K562 (cell line): ENCODE measurements around the gene IFI6. TPM values are rescaled to one million over a fixed set of nuclear protein-coding genes. Genes with fewer than 3 reads are reported as not detected.
A peak's percentile ranks its signal among the peaks of the same experiment; 100 is the strongest.

Source experiments
- ARID2 ChIP-seq: fragments of 450-650 bp; IDR thresholded peaks from 2 replicates; pipeline ENCODE4 v1.6.1; 2017; ENCODE audit warnings: antibody characterized with exemption, mild to moderate bottlenecking
- CREBBP ChIP-seq: IDR thresholded peaks from one replicate; pipeline ENCODE4 v1.6.1; 2012; ENCODE audit warnings: low read depth, mild to moderate bottlenecking, control low read depth, inconsistent platforms, low read length
- CTCF ChIP-seq, 3 experiments: IDR thresholded peaks in 2 of 3; conservative IDR thresholded peaks in 1 of 3; 2 replicates each; pipeline ENCODE4 v1.5.1; 2011 to 2012; ENCODE audit warnings: low read length in 3 of 3, mild to moderate bottlenecking in 3 of 3, control low read depth in 2 of 3, improper control_type of control experiment in 1 of 3, inconsistent platforms in 1 of 3, low read depth in 1 of 3, mixed read lengths in 1 of 3, moderate library complexity in 1 of 3; ENCODE audit not compliant: insufficient read depth in 2 of 3
- DACH1 ChIP-seq: fragments of 450-650 bp; IDR thresholded peaks from 2 replicates; pipeline ENCODE4 v1.6.1; 2018; ENCODE audit not compliant: partially characterized antibody
- MEIS2 ChIP-seq: fragments of 450-650 bp; IDR thresholded peaks from 2 replicates; pipeline ENCODE4 v1.6.1; 2014; ENCODE audit warnings: mild to moderate bottlenecking; ENCODE audit not compliant: partially characterized antibody
- MTA3 ChIP-seq: fragments of 450-650 bp; formaldehyde crosslinking; IDR thresholded peaks from 2 replicates; pipeline ENCODE4 v1.6.1; 2017; ENCODE audit warnings: mild to moderate bottlenecking, borderline replicate concordance
- RAD21 ChIP-seq, 2 experiments: fragments of 250-450 bp in 1 of 2; fragments of 450-650 bp in 1 of 2; sonication (Bioruptor Pico) in 1 of 2; formaldehyde crosslinking in 1 of 2; IDR thresholded peaks in 1 of 2; conservative IDR thresholded peaks in 1 of 2; 2 replicates each; pipeline versions ENCODE4 v1.4.0 to v1.8.0; 2020 to 2022; ENCODE audit warnings: mild to moderate bottlenecking in 2 of 2, moderate library complexity in 1 of 2
- SNRNP70 ChIP-seq: fragments of 200-400 bp; formaldehyde crosslinking; optimal IDR thresholded peaks from 2 replicates; pipeline ENCODE3; 2017; ENCODE audit warnings: low read depth, low read length
- TEAD2 ChIP-seq: fragments of 450-650 bp; IDR thresholded peaks from 2 replicates; pipeline ENCODE4 v1.6.1; 2016; ENCODE audit warnings: missing genetic modification characterization, control low read depth, missing compliant biosample characterization
- ZBTB11 ChIP-seq, 3 experiments: fragments of 200-800 bp in 1 of 3; fragments of 250-450 bp in 1 of 3; fragments of 450-650 bp in 1 of 3; sonication (Bioruptor Pico) in 1 of 3; sonication (Bioruptor generic) in 1 of 3; formaldehyde crosslinking in 1 of 3; IDR thresholded peaks; 2 replicates each; pipeline versions ENCODE4 v1.6.1 to v1.8.0; 2016 to 2022; ENCODE audit warnings: mild to moderate bottlenecking in 2 of 3, missing genetic modification characterization in 2 of 3, missing compliant biosample characterization in 1 of 3, moderate library complexity in 1 of 3
- ZBTB17 ChIP-seq: fragments of 450-650 bp; formaldehyde crosslinking; IDR thresholded peaks from 2 replicates; pipeline ENCODE4 v1.4.0; 2020; ENCODE audit warnings: mild to moderate bottlenecking
- ZFP36 ChIP-seq: fragments of 150-350 bp; IDR thresholded peaks from 2 replicates; pipeline ENCODE4 v1.6.1; 2018; ENCODE audit warnings: low read length, low read depth; ENCODE audit not compliant: partially characterized antibody
- ZNF263 ChIP-seq: sonication (generic); formaldehyde crosslinking; IDR thresholded peaks from 2 replicates; pipeline ENCODE4 v1.8.0; 2022; ENCODE audit warnings: mild to moderate bottlenecking, missing genetic modification reagents, borderline replicate concordance
- ZNF639 ChIP-seq, 2 experiments: fragments of 200-800 bp in 1 of 2; sonication (Bioruptor generic) in 1 of 2; sonication (generic) in 1 of 2; formaldehyde crosslinking in 1 of 2; IDR thresholded peaks in 1 of 2; conservative IDR thresholded peaks in 1 of 2; 2 replicates each; pipeline versions ENCODE4 v1.5.0 to v1.6.1; 2016 to 2020; ENCODE audit warnings: missing compliant biosample characterization in 1 of 2, missing genetic modification characterization in 1 of 2, missing genetic modification reagents in 1 of 2
- polyA plus RNA-seq, 8 experiments: library from polyadenylated mRNA; depleted of rRNA in 4 of 8; stranded (reverse) in 5 of 8; unstranded in 3 of 8; fragments of >200 nt; fragmentation: Nextera tagmentation in 2 of 8; fragmentation: Illumina TruSeq in 1 of 8; extraction: Ambion mirVana in 2 of 8; extraction: Trizol in 1 of 8; gene quantifications; 2 replicates each; pipeline versions ENCODE4 v1.2.1 to v1.2.3, GENCODE V29; 2011 to 2014; ENCODE audit warnings: inconsistent platforms in 1 of 8, missing spikeins in 1 of 8
- total RNA-seq, 7 experiments: library from RNA; depleted of rRNA in 6 of 7; stranded (reverse); fragments of >200 nt in 6 of 7; fragmentation: Illumina TruSeq in 2 of 7; extraction: Trizol in 2 of 7; gene quantifications; 2 replicates each; pipeline versions ENCODE4 v1.2.1 to v1.2.3, GENCODE V29; 2011 to 2021; ENCODE audit warnings: low replicate concordance in 1 of 7

IFI6 gene
- total and polyA plus RNA-seq, 9 of the 15 experiments (the other 6 are each of a cell fraction or from before 2014, with no cell fraction given), result 0.17 to 4.5 (median 2.2) TPM

- TF ChIP-seq ZNF639 (CRISPR knock-in tag; conservative IDR thresholded peaks at IDR 0.05 in 1 of 2, IDR thresholded peaks at IDR 0.05 in 1 of 2), result peak in 1 of 2 experiments; percentile 68; a peak in 2 of 4 replicates
- no peak for TF ChIP-seq ZNF263 (CRISPR knock-in tag)
- peak; percentile 60 for TF ChIP-seq MEIS2
- TF ChIP-seq MTA3, result peak; percentile 75; the same call in 1 of the 2 replicates
- peak; percentile 42 for TF ChIP-seq ZFP36
- TF ChIP-seq DACH1, result no peak
- peak; percentile 49 to 64 (median 56); a peak in 5 of 6 replicates for TF ChIP-seq CTCF (IDR thresholded peaks at IDR 0.05 in 2 of 3, conservative IDR thresholded peaks at IDR 0.05 in 1 of 3; ENCODE audit: insufficient read depth in 2 of 3, low read depth in 1 of 3, low read length in 3 of 3)
- peak; percentile 69 for TF ChIP-seq ZBTB17
- 0 out of 2 replicates have a peak, but pooled peaks have one; percentile 41 for TF ChIP-seq TEAD2 (tag)
- TF ChIP-seq ARID2, result no peak
- TF ChIP-seq ZBTB11 (CRISPR knock-in tag; IDR thresholded peaks at IDR 0.05), result 0 out of 6 replicates have a peak, but pooled peaks of 1 of the 3 experiments have one; percentile 60
- TF ChIP-seq SNRNP70, result no peak
- peak; percentile 33 to 46; a peak in 3 of 4 replicates for TF ChIP-seq RAD21 (CRISPR knock-in tag; conservative IDR thresholded peaks at IDR 0.05 in 1 of 2, IDR thresholded peaks at IDR 0.05 in 1 of 2)
- no peak for TF ChIP-seq CREBBP
Measured at GRCh38 chr1:27671964-27672749, at the start of gene IFI6 (continued).
